Measurements from ENCODE around the gene CNRIP1. TPM values are rescaled to one million over a fixed set of nuclear protein-coding genes. Genes with fewer than 3 reads are reported as not detected.

CNRIP1 gene
- total RNA-seq, 1 donor from 2014 or later: not detected

DNA sequence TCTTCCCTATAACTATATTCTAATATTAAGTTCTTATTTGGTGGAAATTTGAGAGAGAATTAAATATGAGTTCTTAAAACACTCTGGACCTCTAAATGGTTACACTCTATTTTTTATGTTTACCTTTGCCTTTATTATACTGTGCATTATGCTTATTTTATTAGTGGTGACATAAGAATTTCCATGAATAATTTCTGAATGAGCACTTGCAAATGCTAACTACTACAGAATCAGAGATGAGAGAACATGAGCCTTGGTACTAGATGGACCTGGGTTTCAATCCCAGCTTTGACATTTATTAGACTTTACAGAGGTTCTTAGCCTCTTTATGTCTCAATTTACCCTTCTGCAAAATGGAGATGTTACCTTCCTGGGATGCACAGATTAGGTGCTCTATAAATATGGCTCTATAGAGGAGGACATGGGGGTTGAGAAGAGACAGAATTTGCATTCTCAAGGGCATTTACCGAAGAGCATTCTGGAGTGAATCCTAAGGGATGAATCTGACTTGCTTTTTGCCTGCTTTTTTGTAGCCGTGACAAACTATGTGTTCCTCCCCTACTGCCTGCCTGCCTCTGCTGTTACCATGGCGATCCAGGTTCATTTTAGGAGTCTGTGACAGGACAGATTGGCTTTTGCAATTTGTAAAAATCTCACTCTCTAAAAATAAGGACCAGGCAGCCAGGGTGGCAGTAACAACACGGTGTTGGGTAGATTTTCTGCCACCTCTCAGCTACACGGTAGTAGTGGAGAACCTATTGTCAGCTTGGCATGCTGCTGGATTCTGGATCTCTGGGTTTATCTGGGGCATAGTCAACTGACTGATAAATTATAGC lies 20.7 kb upstream of the CNRIP1 start:
- no peaks in the 10 kb centered on the region for H3K9me3 Mint-ChIP-seq (ENCODE audit: low read depth)
- no peak for DNase-seq (ENCODE audit: low spot score, unreplicated experiment)
- peaks cover 5% of the 10 kb centered on the region for H3K4me1 Mint-ChIP-seq (ENCODE audit: low read depth)
- H3K27me3 Mint-ChIP-seq: peaks cover 16% of the 10 kb centered on the region
- no peak overlapping the region for H3K4me3 Mint-ChIP-seq (ENCODE audit: low read depth)
- TF ChIP-seq, protein P1, sequence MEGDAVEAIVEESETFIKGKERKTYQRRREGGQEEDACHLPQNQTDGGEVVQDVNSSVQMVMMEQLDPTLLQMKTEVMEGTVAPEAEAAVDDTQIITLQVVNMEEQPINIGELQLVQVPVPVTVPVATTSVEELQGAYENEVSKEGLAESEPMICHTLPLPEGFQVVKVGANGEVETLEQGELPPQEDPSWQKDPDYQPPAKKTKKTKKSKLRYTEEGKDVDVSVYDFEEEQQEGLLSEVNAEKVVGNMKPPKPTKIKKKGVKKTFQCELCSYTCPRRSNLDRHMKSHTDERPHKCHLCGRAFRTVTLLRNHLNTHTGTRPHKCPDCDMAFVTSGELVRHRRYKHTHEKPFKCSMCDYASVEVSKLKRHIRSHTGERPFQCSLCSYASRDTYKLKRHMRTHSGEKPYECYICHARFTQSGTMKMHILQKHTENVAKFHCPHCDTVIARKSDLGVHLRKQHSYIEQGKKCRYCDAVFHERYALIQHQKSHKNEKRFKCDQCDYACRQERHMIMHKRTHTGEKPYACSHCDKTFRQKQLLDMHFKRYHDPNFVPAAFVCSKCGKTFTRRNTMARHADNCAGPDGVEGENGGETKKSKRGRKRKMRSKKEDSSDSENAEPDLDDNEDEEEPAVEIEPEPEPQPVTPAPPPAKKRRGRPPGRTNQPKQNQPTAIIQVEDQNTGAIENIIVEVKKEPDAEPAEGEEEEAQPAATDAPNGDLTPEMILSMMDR (IDR thresholded peaks at IDR 0.05; ENCODE audit: unreplicated experiment): no peak
- no peak overlapping the region for H3K27ac Mint-ChIP-seq
- no peaks in the 10 kb centered on the region for H3K36me3 Mint-ChIP-seq (ENCODE audit: insufficient read depth)

DNA sequence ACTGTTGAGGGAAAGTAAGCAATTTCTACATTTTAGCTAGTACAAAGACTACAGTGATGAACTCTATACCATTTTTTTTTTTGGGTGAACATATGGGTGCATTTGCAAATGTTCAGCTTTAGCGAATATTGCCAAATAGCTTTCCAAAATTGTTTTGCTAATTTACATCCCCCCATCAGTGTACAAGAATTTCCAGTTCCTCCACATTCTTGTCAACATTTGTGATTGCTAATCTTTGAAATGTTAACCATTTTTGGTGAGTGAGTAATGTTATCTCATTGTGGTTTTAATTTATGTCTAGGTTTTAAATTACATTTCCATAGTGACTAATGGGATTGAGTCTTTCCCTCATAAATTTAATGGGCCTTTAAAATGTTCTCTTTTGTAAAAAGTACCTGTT lies 16.4 kb upstream of the CNRIP1 start:
- peaks cover 5% of the 10 kb centered on the region for H3K4me1 Mint-ChIP-seq (ENCODE audit: low read depth)
- no peaks in the 10 kb centered on the region for H3K36me3 Mint-ChIP-seq (ENCODE audit: insufficient read depth)
- no peak overlapping the region for H3K27ac Mint-ChIP-seq
- peaks cover 10% of the 10 kb centered on the region for H3K27me3 Mint-ChIP-seq
- H3K4me3 Mint-ChIP-seq (ENCODE audit: low read depth): no peak overlapping the region
- TF ChIP-seq, protein P1 (IDR thresholded peaks at IDR 0.05; ENCODE audit: unreplicated experiment): no peak
- no peaks in the 10 kb centered on the region for H3K9me3 Mint-ChIP-seq (ENCODE audit: low read depth)
- DNase-seq (ENCODE audit: low spot score, unreplicated experiment): no peak

DNA sequence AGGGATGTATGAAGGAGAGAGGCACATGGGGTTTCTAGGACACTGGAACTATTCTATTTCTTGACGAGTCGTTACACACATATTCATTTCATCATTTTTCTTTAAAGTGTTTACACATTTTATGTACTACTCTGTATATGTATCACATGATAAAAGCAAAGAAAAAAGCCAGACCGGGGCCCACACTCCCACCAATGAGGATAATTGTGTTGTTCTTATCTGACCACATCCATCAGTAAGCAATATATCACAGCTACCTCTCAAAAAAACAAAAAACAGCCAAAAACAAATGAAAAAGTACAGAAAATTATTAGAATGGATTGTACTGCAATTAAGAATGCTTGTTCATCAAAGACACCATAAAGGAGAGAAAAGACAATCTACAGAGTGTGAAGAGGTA lies 14.2 kb upstream of the CNRIP1 start:
- H3K4me1 Mint-ChIP-seq (ENCODE audit: low read depth): peaks cover 2% of the 10 kb centered on the region
- no peak overlapping the region for H3K27ac Mint-ChIP-seq
- no peak for DNase-seq (ENCODE audit: low spot score, unreplicated experiment)
- TF ChIP-seq, protein P1 (IDR thresholded peaks at IDR 0.05; ENCODE audit: unreplicated experiment): no peak
- H3K4me3 Mint-ChIP-seq (ENCODE audit: low read depth): no peak overlapping the region
- H3K27me3 Mint-ChIP-seq: peaks cover 8% of the 10 kb centered on the region
- no peaks in the 10 kb centered on the region for H3K9me3 Mint-ChIP-seq (ENCODE audit: low read depth)
- H3K36me3 Mint-ChIP-seq (ENCODE audit: insufficient read depth): no peaks in the 10 kb centered on the region

DNA sequence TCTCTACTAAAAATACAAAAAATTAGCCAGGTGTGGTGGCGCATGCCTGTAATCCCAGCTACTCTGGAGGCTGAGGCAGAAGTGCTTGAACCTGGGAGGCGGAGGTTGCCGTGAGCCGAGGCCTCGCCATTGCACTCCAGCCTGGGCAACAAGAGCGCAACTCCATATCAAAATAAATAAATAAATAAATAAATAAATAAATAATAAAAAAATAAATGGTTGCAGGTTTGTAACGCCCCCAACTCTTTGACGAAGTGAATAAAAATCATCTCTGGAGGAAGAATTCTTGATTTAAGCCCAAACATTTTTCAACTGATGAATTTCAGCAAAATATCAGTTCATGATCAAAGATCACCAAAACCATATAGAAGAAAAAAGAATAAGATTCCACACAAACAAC lies 13.3 kb upstream of the CNRIP1 start:
- Mint-ChIP-seq H3K9me3 (ENCODE audit: low read depth) (no peaks in the 10 kb centered on the region), H3K27ac (no peak overlapping the region), H3K27me3 (peaks cover 15% of the 10 kb centered on the region), H3K4me1 (ENCODE audit: low read depth) (peaks cover 2% of the 10 kb centered on the region), H3K4me3 (ENCODE audit: low read depth) (no peak overlapping the region), H3K36me3 (ENCODE audit: insufficient read depth) (no peaks in the 10 kb centered on the region)
- DNase-seq (ENCODE audit: low spot score, unreplicated experiment): no peak
- TF ChIP-seq, protein P1 (IDR thresholded peaks at IDR 0.05; ENCODE audit: unreplicated experiment): no peak

DNA sequence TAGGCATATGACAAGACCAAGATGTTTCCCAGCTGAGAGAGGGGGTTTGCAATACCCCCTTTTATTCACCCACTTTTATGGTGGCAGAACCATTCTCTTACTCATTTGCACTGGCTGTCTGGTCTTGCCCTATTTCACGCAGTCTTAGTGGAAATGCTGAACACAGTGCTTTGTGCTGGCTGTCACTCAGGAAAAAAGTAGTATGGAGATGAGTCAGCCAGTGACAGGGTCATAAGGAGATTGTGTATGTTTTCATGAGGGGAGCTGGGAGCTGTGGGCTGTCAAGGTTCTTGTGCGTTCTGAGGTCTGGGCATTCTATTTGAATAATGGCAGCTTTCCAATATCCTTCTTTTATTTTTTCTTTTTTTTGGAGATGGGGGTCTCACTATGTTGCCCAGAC lies 10.9 kb upstream of the CNRIP1 start:
- TF ChIP-seq, protein P1 (IDR thresholded peaks at IDR 0.05; ENCODE audit: unreplicated experiment): no peak
- no peaks in the 10 kb centered on the region for H3K36me3 Mint-ChIP-seq (ENCODE audit: insufficient read depth)
- no peak overlapping the region for H3K27ac Mint-ChIP-seq
- H3K4me1 Mint-ChIP-seq (ENCODE audit: low read depth): no peaks in the 10 kb centered on the region
- no peak overlapping the region for H3K4me3 Mint-ChIP-seq (ENCODE audit: low read depth)
- H3K9me3 Mint-ChIP-seq (ENCODE audit: low read depth): no peaks in the 10 kb centered on the region
- DNase-seq (ENCODE audit: low spot score, unreplicated experiment): no peak
- peaks cover 28% of the 10 kb centered on the region for H3K27me3 Mint-ChIP-seq

Measured in progenitor cell of endocrine pancreas (in vitro differentiated cells).